ENCODE measurements around the gene SIVA1. TPM values are rescaled to one million over a fixed set of nuclear protein-coding genes. Genes with fewer than 3 reads are reported as not detected.

The SIVA1 gene
- total and polyA plus RNA-seq, 7 donors: 55.8 to 233 (median 105) TPM

DNA sequence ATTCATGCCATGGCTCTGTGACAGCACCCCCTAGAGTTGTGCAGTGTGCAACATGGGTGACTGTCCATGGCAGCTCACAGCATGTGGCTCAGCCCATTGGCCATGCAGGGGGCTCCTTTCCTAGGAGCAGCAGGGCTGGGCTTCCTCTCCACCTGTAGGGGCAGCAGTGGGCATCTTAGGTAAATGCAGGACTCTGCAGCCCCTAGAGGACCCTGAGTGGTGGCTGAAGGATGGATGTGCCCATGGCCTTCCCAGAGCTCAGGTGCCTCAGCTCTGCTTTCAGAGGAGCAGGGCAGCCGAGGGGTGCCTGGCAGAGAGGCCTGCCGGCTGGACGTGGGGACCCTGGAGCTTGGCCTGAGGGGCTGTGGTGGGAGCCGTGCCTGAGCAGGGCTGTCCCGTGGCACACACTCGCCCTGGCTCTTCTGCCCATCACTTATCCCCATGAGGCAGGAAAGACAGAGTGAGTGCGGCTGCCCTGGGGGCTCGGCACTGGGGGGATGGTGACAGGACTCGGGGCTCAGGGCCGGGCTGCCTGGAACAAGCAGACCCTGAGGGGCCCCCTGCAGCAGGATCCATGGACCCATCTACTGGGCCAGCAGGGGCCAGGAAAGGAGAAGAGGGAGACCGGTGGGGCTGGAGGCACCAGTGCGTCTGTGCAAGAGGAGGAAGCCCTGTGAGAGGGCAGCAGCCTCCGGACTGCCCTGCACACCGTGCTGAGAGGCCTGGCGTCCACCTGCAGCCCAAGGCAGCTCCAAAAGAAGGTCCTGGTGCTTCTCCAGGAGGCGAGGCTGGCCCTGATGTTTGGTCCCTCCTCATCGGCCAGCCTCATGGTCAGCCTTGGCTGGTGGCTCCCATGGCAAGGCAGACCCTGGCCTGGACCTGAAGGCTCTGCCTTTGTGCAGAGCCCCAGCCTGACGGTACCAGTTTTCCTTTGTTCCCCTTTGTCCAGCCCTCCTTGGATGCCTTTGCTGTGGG lies 21.3 kb upstream of the SIVA1 start:
- no peaks in the 10 kb centered on the region for H3K27me3 ChIP-seq (ENCODE audit: insufficient read depth in 3 of 3, low read length in 2 of 3)
- peak; percentile 39 for TF ChIP-seq CTCF (IDR thresholded peaks at IDR 0.05)
- 49 to 71% (median 57%) methylated on average over 15 to 18 of the region's 18 CpGs for WGBS, 3 donors
- peaks cover 72% of the 10 kb centered on the region for H3K4me1 ChIP-seq
- intact Hi-C loops (cut with DNase I): no loop called here
- peak overlapping the region; percentile 7 for H3K4me3 ChIP-seq
- no peaks in the 10 kb centered on the region for H3K9me3 ChIP-seq
- H3K27ac ChIP-seq: peak overlapping the region; percentile 96
- H3K36me3 ChIP-seq (ENCODE audit: insufficient read depth in 1 of 2, low read depth in 1 of 2): no peaks in the 10 kb centered on the region
- ATAC-seq (no peak), DNase-seq (no peak)

DNA sequence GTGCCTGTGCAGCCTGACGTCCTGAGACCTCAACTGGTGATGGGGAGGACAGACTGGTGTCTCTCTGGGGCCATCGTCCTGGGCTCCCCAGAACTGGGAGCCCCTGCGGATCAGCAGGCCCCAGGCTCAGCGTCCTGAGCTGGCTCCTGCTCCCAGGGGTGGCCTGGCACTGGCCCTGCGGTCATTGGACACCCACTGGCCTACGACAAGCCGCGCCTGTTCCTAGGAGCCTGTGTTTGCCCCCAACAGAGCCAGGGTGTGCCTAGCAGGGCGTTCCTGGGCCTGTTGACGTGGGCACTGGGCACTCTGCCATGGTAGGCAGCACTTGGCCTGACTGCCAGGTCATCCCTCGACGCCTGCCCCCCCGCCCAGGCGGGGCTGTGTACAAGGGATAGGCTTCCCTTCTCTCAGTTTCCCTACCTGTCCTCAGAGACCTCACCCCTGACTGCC lies 20.6 kb upstream of the SIVA1 start:
- intact Hi-C loops (cut with DNase I): no loop called here
- H3K27me3 ChIP-seq (ENCODE audit: insufficient read depth in 3 of 3, low read length in 2 of 3): no peaks in the 10 kb centered on the region
- H3K36me3 ChIP-seq (ENCODE audit: insufficient read depth in 1 of 2, low read depth in 1 of 2): peaks cover 0 to 2% of the 10 kb centered on the region in 2 donors
- H3K4me3 ChIP-seq: no peak overlapping the region
- WGBS, 3 donors: 31 to 53% (median 33%) methylated on average over 11 to 14 of the region's 14 CpGs
- no peak for TF ChIP-seq CTCF (IDR thresholded peaks at IDR 0.05)
- peak; percentile 85 to 97 for DNase-seq
- H3K4me1 ChIP-seq: peaks cover 74% of the 10 kb centered on the region
- H3K27ac ChIP-seq: peak overlapping the region; percentile 96
- no peaks in the 10 kb centered on the region for H3K9me3 ChIP-seq
- peak; percentile 50 to 62 (median 56) for ATAC-seq

DNA sequence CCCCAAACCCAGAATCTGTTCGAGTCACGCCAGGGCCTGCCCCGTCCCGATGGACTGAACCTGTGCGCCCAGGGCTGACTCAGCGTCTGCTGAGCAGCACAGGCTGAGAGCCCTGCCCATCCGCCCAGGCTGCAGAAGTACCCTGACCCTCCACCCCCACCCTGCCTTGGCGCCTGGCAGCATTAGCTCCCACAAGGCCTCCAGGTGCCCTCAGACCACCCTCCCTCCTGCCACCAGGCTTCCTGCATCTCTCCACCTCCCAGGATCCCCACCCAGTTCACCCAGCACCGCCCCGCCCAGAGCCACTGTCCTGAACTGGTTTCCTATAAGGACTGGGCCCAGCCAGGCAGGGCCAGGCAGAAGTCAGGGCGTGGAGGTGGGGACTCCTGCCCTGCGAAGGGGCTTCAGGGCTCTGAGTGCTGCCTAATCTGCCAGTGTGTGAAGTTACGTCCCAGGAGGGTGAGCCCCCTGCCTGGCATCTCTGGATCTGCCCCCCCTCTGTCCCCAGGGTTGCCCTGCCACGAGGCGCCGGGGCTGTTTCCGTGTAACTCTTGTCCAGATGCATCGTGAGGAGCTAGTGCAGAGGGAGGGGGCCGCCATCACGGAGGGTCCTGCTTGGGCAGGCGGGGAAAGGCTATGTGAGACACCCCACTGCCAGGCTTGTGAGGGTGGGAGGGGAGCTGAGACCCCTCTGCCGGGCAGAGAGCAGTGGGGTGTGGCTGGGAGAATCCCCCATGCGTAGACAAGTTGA lies 19.8 kb upstream of the SIVA1 start:
- peak in 3 of 4 donors; percentile 4 to 21 (median 13) for ATAC-seq
- TF ChIP-seq CTCF (IDR thresholded peaks at IDR 0.05): no peak

GRCh38 chr14:104734051-104734587 lies 18.8 kb upstream of the SIVA1 start:
- ATAC-seq (no peak), DNase-seq (peak in 1 of 2 donors; percentile 56)
- Histone ChIP-seq H3K4me1 (peaks cover 76% of the 10 kb centered on the region), H3K9me3 (no peaks in the 10 kb centered on the region), H3K27ac (peak overlapping the region; percentile 96), H3K36me3 (ENCODE audit: insufficient read depth in 1 of 2, low read depth in 1 of 2) (peaks cover 0 to 18% of the 10 kb centered on the region in 2 donors), H3K27me3 (ENCODE audit: insufficient read depth in 3 of 3, low read length in 2 of 3) (no peaks in the 10 kb centered on the region), H3K4me3 (no peak overlapping the region)
- intact Hi-C loops (cut with DNase I): no loop called here
- 41 to 62% (median 44%) methylated on average over 6 of the region's 6 CpGs for WGBS, 3 donors
- TF ChIP-seq CTCF (IDR thresholded peaks at IDR 0.05): no peak

More for the DNA sequence above, 19.8 kb upstream of the SIVA1 start:
- peak in 1 of 2 donors; percentile 61 for DNase-seq
- 57 to 82% (median 58%) methylated on average over 21 to 23 of the region's 23 CpGs for WGBS, 3 donors
- Histone ChIP-seq H3K4me3 (no peak overlapping the region), H3K9me3 (no peaks in the 10 kb centered on the region), H3K27me3 (ENCODE audit: insufficient read depth in 3 of 3, low read length in 2 of 3) (no peaks in the 10 kb centered on the region), H3K36me3 (ENCODE audit: insufficient read depth in 1 of 2, low read depth in 1 of 2) (peaks cover 0 to 9% of the 10 kb centered on the region in 2 donors), H3K4me1 (peaks cover 76% of the 10 kb centered on the region), H3K27ac (peak overlapping the region; percentile 96)
- intact Hi-C loops (cut with DNase I): no loop called here
